ENCODE results near the gene TMEM171. TPM values are rescaled to one million over a fixed set of nuclear protein-coding genes. Genes with fewer than 3 reads are reported as not detected.

TMEM171 gene
- total RNA-seq, 2 experiments from 2014 or later, result not detected

- no peak overlapping the region for H3K4me3 ChIP-seq (ENCODE audit: low read length)
- POLR2A ChIA-PET, result no interaction called here
- no peak overlapping the region for H3K27ac Mint-ChIP-seq
- peaks cover 35% of the 10 kb centered on the region for H3K27me3 Mint-ChIP-seq
- no peaks in the 10 kb centered on the region for H3K4me1 Mint-ChIP-seq (ENCODE audit: low read depth)
- CTCF ChIA-PET, result no interaction called here
- H3K9me3 Mint-ChIP-seq, result no peaks in the 10 kb centered on the region
- no peaks in the 10 kb centered on the region for H3K9me3 ChIP-seq (ENCODE audit: control insufficient read depth in 1 of 2, insufficient read depth in 1 of 2, low read length in 2 of 2)
- H3K36me3 Mint-ChIP-seq (ENCODE audit: low read depth), result no peaks in the 10 kb centered on the region
- intact Hi-C loops (cut with DNase I, micrococcal nuclease), result no loop called here
- no peak for ATAC-seq (ENCODE audit: poor library complexity)
- H3K4me1 ChIP-seq (ENCODE audit: insufficient read depth, low read length), result no peaks in the 10 kb centered on the region
- no peak for DNase-seq
- no peak overlapping the region for H3K4me3 Mint-ChIP-seq
- H3K27me3 ChIP-seq (ENCODE audit: control insufficient read depth in 1 of 2, insufficient read depth in 2 of 2, low read length in 2 of 2), result peaks cover 0 to 4% of the 10 kb centered on the region in 2 experiments
- TF ChIP-seq CTCF (IDR thresholded peaks at IDR 0.05), result no peak
- H3K36me3 ChIP-seq (ENCODE audit: insufficient read depth, low read length), result no peaks in the 10 kb centered on the region
- H3K27ac ChIP-seq (ENCODE audit: low read depth in 1 of 2, low read length in 2 of 2), result no peak overlapping the region
These were observed 26.4 kb upstream of the TMEM171 start for GRCh38 chr5:73093943-73094342.

- no peak overlapping the region for H3K27ac ChIP-seq (ENCODE audit: low read depth in 1 of 2, low read length in 2 of 2)
- Mint-ChIP-seq H3K36me3 (ENCODE audit: low read depth) (no peaks in the 10 kb centered on the region), H3K4me3 (no peak overlapping the region), H3K27ac (no peak overlapping the region), H3K9me3 (no peaks in the 10 kb centered on the region), H3K4me1 (ENCODE audit: low read depth) (no peaks in the 10 kb centered on the region), H3K27me3 (peaks cover 33% of the 10 kb centered on the region)
- no peaks in the 10 kb centered on the region for H3K9me3 ChIP-seq (ENCODE audit: control insufficient read depth in 1 of 2, insufficient read depth in 1 of 2, low read length in 2 of 2)
- no peak for DNase-seq
- no peaks in the 10 kb centered on the region for H3K4me1 ChIP-seq (ENCODE audit: insufficient read depth, low read length)
- intact Hi-C loops (cut with DNase I, micrococcal nuclease), result no loop called here
- POLR2A ChIA-PET, result interaction anchor here (0.7 kb wide), 1 partner anchor 165 kb away, joined by 3 read pairs; no protein-coding TSS in a partner anchor
- H3K27me3 ChIP-seq (ENCODE audit: control insufficient read depth in 1 of 2, insufficient read depth in 2 of 2, low read length in 2 of 2), result peaks cover 0 to 4% of the 10 kb centered on the region in 2 experiments
- no peak for TF ChIP-seq CTCF (IDR thresholded peaks at IDR 0.05)
- no peaks in the 10 kb centered on the region for H3K36me3 ChIP-seq (ENCODE audit: insufficient read depth, low read length)
- CTCF ChIA-PET, result no interaction called here
- no peak for ATAC-seq (ENCODE audit: poor library complexity)
- H3K4me3 ChIP-seq (ENCODE audit: low read length), result no peak overlapping the region
These were observed 26.0 kb upstream of the TMEM171 start for GRCh38 chr5:73094415-73094814.

GRCh38 chr5:73095564-73096238 lies 24.7 kb upstream of the TMEM171 start:
- ATAC-seq (ENCODE audit: poor library complexity) (no peak), DNase-seq (no peak)
- no peak overlapping the region for H3K4me3 ChIP-seq (ENCODE audit: low read length)
- no peak overlapping the region for H3K27ac ChIP-seq (ENCODE audit: low read depth in 1 of 2, low read length in 2 of 2)
- no peak for TF ChIP-seq CTCF (IDR thresholded peaks at IDR 0.05)
- Mint-ChIP-seq H3K4me3 (no peak overlapping the region), H3K36me3 (ENCODE audit: low read depth) (no peaks in the 10 kb centered on the region), H3K27ac (no peak overlapping the region), H3K4me1 (ENCODE audit: low read depth) (no peaks in the 10 kb centered on the region), H3K27me3 (peaks cover 43% of the 10 kb centered on the region), H3K9me3 (no peaks in the 10 kb centered on the region)
- ChIA-PET CTCF (no interaction called here), POLR2A (no interaction called here)
- H3K27me3 ChIP-seq (ENCODE audit: control insufficient read depth in 1 of 2, insufficient read depth in 2 of 2, low read length in 2 of 2), result peaks cover 0 to 4% of the 10 kb centered on the region in 2 experiments
- intact Hi-C loops (cut with DNase I, micrococcal nuclease), result no loop called here
- no peaks in the 10 kb centered on the region for H3K9me3 ChIP-seq (ENCODE audit: control insufficient read depth in 1 of 2, insufficient read depth in 1 of 2, low read length in 2 of 2)
- H3K36me3 ChIP-seq (ENCODE audit: insufficient read depth, low read length), result no peaks in the 10 kb centered on the region
- no peaks in the 10 kb centered on the region for H3K4me1 ChIP-seq (ENCODE audit: insufficient read depth, low read length)

All from CD4-positive, alpha-beta T cell (primary cell).